SK-N-SH treated with all-trans-retinoic acid at 6 μM for 48 hours (cell line): Measurements from ENCODE around the gene C17orf107.

ENCODE experiments used
- ATAC-seq: fragments of 200-7000 bp; cut with Tn5 transposase; 3 replicates; pipeline ENCODE4 v1.9.1; 2020; ENCODE audit warnings: mild to moderate bottlenecking, moderate library complexity
- ARNTL ChIP-seq: fragments of 450-650 bp; formaldehyde crosslinking; IDR thresholded peaks from 2 replicates; pipeline ENCODE4 v1.5.0; 2020; ENCODE audit warnings: low read depth, mild to moderate bottlenecking, moderate library complexity, borderline replicate concordance
- BACH2 ChIP-seq: fragments of 250-450 bp; sonication (Bioruptor Pico); IDR thresholded peaks from 2 replicates; pipeline ENCODE4 v1.9.0; 2021; ENCODE audit warnings: mild to moderate bottlenecking, borderline replicate concordance
- CSDC2 ChIP-seq: fragments of 250-450 bp; sonication (Bioruptor Pico); IDR thresholded peaks from 2 replicates; pipeline ENCODE4 v1.5.0; 2020; ENCODE audit warnings: mild to moderate bottlenecking, moderate library complexity
- ISL1 ChIP-seq: fragments of 250-450 bp; sonication (Bioruptor Pico); IDR thresholded peaks from 2 replicates; pipeline ENCODE4 v2.1.2; 2022; ENCODE audit warnings: mild to moderate bottlenecking, moderate library complexity
- OSR1 ChIP-seq: fragments of 250-450 bp; sonication (Bioruptor Pico); IDR thresholded peaks from 2 replicates; pipeline ENCODE4 v1.8.0; 2022; ENCODE audit warnings: moderate library complexity, mild to moderate bottlenecking, inconsistent platforms
- RARB ChIP-seq: fragments of 250-450 bp; sonication (Bioruptor Pico); IDR thresholded peaks from 2 replicates; pipeline ENCODE4 v1.8.0; 2021; ENCODE audit warnings: mild to moderate bottlenecking, moderate library complexity
- SNAI2 ChIP-seq: fragments of 250-450 bp; sonication (Bioruptor Pico); IDR thresholded peaks from 2 replicates; pipeline ENCODE4 v1.5.0; 2020; ENCODE audit warnings: mild to moderate bottlenecking, moderate library complexity
- TCF4 ChIP-seq: fragments of 250-450 bp; sonication (Bioruptor Pico); IDR thresholded peaks from 2 replicates; pipeline ENCODE4 v1.8.0; 2021; ENCODE audit warnings: mild to moderate bottlenecking, moderate library complexity, borderline replicate concordance
- TOX ChIP-seq: fragments of 250-450 bp; sonication (Bioruptor Pico); IDR thresholded peaks from 2 replicates; pipeline ENCODE4 v1.8.0; 2021; ENCODE audit warnings: mild to moderate bottlenecking, moderate library complexity, borderline replicate concordance
- ZC3H10 ChIP-seq: fragments of 250-450 bp; sonication (Bioruptor Pico); IDR thresholded peaks from 2 replicates; pipeline ENCODE4 v1.5.1; 2021; ENCODE audit warnings: mild to moderate bottlenecking, moderate library complexity
- ZFP3 ChIP-seq: fragments of 250-450 bp; sonication (Bioruptor Pico); IDR thresholded peaks from 2 replicates; pipeline ENCODE4 v1.5.0; 2020; ENCODE audit warnings: mild to moderate bottlenecking, moderate library complexity
- ZNF70 ChIP-seq: fragments of 450-650 bp; formaldehyde crosslinking; IDR thresholded peaks from 2 replicates; pipeline ENCODE4 v1.5.0; 2020; ENCODE audit warnings: mild to moderate bottlenecking, moderate library complexity
- ZNF8 ChIP-seq: fragments of 450-650 bp; formaldehyde crosslinking; IDR thresholded peaks from 2 replicates; pipeline ENCODE4 v1.5.0; 2020; ENCODE audit warnings: mild to moderate bottlenecking, moderate library complexity
- TF ChIP-seq, protein P1 (sequence below): fragments of 250-450 bp; sonication (Bioruptor Pico); IDR thresholded peaks from 2 replicates; pipeline ENCODE4 v1.8.0; 2021; ENCODE audit warnings: low read depth, mild to moderate bottlenecking, moderate library complexity, borderline replicate concordance
- TF ChIP-seq, protein P2 (sequence below): fragments of 250-450 bp; sonication (Bioruptor Pico); IDR thresholded peaks from 2 replicates; pipeline ENCODE4 v1.5.0; 2020; ENCODE audit warnings: mild to moderate bottlenecking, moderate library complexity
- TF ChIP-seq, protein P3 (sequence below): fragments of 250-450 bp; sonication (Bioruptor Pico); IDR thresholded peaks from 2 replicates; pipeline ENCODE4 v1.8.0; 2020; ENCODE audit warnings: mild to moderate bottlenecking, moderate library complexity, borderline replicate concordance
- TF ChIP-seq, protein P4 (sequence below): fragments of 250-450 bp; sonication (Bioruptor Pico); IDR thresholded peaks from 2 replicates; pipeline ENCODE4 v1.5.1; 2020; ENCODE audit warnings: low read depth, mild to moderate bottlenecking, moderate library complexity
- TF ChIP-seq, protein P5 (sequence below): fragments of 250-450 bp; sonication (Bioruptor Pico); IDR thresholded peaks from 2 replicates; pipeline ENCODE4 v1.5.1; 2021; ENCODE audit warnings: mild to moderate bottlenecking, moderate library complexity

The C17orf107 gene

DNA sequence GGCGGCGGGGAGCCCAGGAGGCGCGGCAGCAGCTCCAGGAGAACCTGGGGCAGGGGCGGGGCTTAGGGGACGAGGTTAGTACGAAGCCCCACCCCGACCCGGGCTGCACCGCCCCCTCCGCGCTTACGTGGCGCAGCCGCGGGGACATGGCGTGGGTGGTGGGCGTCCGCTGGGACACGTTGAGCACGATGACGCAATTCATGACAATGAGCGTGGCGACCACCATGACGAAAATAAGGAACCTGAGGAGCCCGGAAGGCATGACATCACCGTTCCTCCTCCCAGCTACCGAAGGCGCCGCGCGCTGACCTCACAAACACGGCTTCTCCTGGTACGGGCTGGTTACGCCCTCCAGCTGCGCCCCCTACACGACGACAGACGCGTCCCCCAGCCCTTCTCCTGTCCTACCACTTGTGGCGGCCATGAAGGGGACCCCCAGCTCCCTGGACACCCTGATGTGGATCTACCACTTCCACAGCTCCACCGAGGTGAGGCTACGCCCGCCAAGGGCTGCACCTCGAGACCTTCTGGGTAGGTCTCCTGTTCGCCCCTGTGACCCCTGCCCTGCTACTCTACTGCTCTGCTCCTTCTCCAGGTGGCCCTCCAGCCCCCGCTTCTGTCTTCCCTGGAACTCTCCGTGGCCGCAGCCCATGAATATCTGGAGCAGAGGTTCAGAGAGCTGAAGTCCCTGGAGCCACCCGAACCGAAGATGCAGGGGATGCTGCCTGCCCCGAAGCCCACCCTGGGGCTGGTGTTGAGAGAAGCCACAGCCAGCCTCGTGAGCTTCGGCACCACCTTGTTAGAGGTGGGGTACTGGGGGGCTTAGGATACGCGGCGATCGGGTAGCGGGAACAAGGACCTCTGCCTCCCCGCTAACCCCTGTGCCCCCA lies at the start of gene C17orf107:
Gene C17orf107 (plus strand): TSS at position 196 of the 890 bp plus-strand sequence. CDS start 227 bp downstream, at position 423.
- ATAC-seq: no peak
- TF ChIP-seq, protein P1, sequence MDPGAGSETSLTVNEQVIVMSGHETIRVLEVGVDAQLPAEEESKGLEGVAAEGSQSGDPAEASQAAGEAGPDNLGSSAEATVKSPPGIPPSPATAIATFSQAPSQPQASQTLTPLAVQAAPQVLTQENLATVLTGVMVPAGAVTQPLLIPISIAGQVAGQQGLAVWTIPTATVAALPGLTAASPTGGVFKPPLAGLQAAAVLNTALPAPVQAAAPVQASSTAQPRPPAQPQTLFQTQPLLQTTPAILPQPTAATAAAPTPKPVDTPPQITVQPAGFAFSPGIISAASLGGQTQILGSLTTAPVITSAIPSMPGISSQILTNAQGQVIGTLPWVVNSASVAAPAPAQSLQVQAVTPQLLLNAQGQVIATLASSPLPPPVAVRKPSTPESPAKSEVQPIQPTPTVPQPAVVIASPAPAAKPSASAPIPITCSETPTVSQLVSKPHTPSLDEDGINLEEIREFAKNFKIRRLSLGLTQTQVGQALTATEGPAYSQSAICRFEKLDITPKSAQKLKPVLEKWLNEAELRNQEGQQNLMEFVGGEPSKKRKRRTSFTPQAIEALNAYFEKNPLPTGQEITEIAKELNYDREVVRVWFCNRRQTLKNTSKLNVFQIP: no peak
- TF ChIP-seq OSR1 (CRISPR knock-in tag): no peak
- TF ChIP-seq, protein P2, sequence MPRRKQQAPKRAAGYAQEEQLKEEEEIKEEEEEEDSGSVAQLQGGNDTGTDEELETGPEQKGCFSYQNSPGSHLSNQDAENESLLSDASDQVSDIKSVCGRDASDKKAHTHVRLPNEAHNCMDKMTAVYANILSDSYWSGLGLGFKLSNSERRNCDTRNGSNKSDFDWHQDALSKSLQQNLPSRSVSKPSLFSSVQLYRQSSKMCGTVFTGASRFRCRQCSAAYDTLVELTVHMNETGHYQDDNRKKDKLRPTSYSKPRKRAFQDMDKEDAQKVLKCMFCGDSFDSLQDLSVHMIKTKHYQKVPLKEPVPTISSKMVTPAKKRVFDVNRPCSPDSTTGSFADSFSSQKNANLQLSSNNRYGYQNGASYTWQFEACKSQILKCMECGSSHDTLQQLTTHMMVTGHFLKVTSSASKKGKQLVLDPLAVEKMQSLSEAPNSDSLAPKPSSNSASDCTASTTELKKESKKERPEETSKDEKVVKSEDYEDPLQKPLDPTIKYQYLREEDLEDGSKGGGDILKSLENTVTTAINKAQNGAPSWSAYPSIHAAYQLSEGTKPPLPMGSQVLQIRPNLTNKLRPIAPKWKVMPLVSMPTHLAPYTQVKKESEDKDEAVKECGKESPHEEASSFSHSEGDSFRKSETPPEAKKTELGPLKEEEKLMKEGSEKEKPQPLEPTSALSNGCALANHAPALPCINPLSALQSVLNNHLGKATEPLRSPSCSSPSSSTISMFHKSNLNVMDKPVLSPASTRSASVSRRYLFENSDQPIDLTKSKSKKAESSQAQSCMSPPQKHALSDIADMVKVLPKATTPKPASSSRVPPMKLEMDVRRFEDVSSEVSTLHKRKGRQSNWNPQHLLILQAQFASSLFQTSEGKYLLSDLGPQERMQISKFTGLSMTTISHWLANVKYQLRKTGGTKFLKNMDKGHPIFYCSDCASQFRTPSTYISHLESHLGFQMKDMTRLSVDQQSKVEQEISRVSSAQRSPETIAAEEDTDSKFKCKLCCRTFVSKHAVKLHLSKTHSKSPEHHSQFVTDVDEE (CRISPR knock-in tag): no peak
- TF ChIP-seq TOX (CRISPR knock-in tag): no peak
- TF ChIP-seq TCF4 (CRISPR knock-in tag): no peak
- no peak for TF ChIP-seq SNAI2 (CRISPR knock-in tag)
- TF ChIP-seq, protein P3, sequence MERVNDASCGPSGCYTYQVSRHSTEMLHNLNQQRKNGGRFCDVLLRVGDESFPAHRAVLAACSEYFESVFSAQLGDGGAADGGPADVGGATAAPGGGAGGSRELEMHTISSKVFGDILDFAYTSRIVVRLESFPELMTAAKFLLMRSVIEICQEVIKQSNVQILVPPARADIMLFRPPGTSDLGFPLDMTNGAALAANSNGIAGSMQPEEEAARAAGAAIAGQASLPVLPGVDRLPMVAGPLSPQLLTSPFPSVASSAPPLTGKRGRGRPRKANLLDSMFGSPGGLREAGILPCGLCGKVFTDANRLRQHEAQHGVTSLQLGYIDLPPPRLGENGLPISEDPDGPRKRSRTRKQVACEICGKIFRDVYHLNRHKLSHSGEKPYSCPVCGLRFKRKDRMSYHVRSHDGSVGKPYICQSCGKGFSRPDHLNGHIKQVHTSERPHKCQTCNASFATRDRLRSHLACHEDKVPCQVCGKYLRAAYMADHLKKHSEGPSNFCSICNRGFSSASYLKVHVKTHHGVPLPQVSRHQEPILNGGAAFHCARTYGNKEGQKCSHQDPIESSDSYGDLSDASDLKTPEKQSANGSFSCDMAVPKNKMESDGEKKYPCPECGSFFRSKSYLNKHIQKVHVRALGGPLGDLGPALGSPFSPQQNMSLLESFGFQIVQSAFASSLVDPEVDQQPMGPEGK (CRISPR knock-in tag): no peak
- no peak for TF ChIP-seq ARNTL (CRISPR knock-in tag)
- no peak for TF ChIP-seq BACH2 (CRISPR knock-in tag)
- no peak for TF ChIP-seq ZNF8 (CRISPR knock-in tag)
- TF ChIP-seq ZC3H10: no peak
- no peak for TF ChIP-seq ZFP3 (CRISPR knock-in tag)
- TF ChIP-seq ZNF70 (CRISPR knock-in tag): no peak
- TF ChIP-seq, protein P4, sequence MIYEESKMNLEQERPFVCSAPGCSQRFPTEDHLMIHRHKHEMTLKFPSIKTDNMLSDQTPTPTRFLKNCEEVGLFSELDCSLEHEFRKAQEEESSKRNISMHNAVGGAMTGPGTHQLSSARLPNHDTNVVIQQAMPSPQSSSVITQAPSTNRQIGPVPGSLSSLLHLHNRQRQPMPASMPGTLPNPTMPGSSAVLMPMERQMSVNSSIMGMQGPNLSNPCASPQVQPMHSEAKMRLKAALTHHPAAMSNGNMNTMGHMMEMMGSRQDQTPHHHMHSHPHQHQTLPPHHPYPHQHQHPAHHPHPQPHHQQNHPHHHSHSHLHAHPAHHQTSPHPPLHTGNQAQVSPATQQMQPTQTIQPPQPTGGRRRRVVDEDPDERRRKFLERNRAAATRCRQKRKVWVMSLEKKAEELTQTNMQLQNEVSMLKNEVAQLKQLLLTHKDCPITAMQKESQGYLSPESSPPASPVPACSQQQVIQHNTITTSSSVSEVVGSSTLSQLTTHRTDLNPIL: no peak
- TF ChIP-seq CSDC2 (CRISPR knock-in tag): no peak

DNA sequence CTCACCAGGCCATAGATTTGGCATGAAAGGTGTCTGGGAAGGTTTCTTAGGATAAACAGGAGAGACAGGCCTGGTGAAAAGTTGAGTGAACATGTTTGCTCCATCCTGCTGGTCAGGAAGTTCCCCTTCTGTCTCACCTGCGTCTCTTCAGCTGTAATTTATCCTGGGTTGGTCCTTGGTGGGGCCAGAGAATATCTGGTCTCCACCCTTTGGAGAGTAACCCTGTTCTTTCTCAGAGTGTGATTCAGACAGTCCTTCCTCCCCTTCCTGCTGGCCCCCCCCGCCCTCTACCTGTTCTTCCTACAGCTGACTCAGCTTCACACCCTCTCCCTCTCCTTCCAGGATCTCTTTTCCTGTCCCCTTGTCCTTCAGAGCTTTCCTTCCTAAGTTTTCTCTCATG lies 49.1 kb upstream of the C17orf107 start:
- ATAC-seq: no peak
- TF ChIP-seq ARNTL (CRISPR knock-in tag): no peak
- no peak for TF ChIP-seq ZNF8 (CRISPR knock-in tag)
- TF ChIP-seq ISL1: no peak

DNA sequence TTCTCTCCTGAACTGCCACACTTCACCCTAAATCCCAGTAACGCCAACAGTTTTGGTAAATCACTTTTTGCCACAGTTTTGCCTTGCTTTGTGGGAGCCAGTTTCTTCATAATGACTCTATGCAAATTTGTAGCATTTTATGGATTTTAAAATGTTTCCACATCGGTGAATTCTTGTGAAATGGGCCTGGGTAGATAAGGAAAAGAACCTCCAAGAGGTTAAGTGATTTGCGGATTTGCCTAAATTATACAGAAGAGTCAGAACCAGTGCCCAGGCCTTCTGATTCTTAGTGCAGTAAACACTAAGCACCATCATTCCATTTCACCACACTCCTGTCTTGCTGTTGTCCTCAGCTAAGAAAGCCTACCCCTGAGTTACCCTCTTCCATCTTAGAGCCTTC lies 48.3 kb upstream of the C17orf107 start:
- no peak for TF ChIP-seq RARB (CRISPR knock-in tag)
- no peak for TF ChIP-seq ISL1
- no peak for TF ChIP-seq SNAI2 (CRISPR knock-in tag)
- TF ChIP-seq, protein P5, sequence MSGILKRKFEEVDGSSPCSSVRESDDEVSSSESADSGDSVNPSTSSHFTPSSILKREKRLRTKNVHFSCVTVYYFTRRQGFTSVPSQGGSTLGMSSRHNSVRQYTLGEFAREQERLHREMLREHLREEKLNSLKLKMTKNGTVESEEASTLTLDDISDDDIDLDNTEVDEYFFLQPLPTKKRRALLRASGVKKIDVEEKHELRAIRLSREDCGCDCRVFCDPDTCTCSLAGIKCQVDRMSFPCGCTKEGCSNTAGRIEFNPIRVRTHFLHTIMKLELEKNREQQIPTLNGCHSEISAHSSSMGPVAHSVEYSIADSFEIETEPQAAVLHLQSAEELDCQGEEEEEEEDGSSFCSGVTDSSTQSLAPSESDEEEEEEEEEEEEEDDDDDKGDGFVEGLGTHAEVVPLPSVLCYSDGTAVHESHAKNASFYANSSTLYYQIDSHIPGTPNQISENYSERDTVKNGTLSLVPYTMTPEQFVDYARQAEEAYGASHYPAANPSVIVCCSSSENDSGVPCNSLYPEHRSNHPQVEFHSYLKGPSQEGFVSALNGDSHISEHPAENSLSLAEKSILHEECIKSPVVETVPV (CRISPR knock-in tag): no peak
- no peak for TF ChIP-seq ZNF70 (CRISPR knock-in tag)
- TF ChIP-seq TCF4 (CRISPR knock-in tag): no peak
- no peak for TF ChIP-seq TOX (CRISPR knock-in tag)
- TF ChIP-seq, all 23 proteins: peak for 0
- no peak for ATAC-seq
